GM12873 (cell line): ENCODE measurements around the gene ETV3L.

Source experiments
- CTCF ChIP-seq: IDR thresholded peaks from 2 replicates; pipeline ENCODE4 v1.5.1; 2012; ENCODE audit warnings: low read depth, mild to moderate bottlenecking, moderate library complexity, low read length, control low read depth; ENCODE audit not compliant: insufficient read depth; ENCODE audit errors: missing control alignments

ETV3L gene

DNA sequence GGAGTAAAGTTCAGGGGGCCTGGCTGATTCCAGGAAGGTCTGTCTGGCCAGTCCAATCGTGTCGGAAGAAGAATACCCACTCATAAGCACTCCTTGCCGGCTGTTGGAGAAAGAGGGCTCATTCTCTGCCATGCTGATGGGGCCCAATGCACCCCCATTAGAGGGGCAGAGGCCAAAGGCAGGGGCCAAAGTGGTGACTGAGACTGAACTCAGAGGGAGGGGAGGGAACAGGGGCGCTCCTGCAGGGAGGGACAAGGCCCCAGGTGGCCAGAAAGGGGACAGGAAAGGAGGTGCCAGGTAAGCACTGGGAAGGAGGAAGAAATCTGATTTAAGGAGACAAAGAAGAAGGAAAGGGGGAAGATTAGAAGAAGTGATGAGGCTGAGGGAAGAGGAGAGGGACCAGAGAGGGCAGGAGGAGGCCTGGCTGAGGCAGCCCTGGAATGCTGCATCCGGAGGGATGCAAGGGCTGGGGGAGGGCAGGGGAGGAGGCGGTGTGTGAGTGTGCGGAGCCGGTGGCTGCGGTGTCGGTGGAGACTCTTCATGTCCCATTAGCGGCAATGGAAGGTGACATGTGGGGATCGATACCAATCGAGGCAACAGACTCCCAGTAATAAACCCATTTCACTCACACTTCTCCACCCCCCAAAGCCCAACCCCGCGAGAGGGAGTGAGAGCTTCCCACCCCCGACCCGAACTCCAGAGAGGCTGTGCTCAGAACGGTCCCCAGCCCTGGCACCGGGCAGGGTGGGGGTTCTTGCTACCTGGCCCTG lies 12.0 kb upstream of the ETV3L start:
- TF ChIP-seq CTCF = no peak

DNA sequence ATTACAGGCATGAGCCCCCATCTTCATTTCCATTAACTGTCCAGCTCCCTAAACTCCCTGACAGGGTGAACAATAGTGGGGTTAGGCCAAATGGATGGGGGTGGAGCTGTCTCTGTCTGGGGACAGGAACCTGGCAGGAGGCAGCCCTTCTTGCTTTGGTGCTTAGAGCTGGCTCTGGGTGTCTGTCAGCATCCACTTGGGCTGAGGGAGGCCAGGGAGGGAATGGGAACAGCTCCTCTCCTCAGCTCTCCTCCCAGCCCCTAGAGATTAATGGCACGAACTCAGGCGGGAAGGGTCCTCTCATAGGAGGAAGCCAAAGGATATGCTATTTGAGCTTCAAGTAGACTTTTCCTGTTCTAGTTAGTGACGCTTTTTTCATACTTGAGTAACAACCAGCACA lies 11.1 kb upstream of the ETV3L start:
- no peak for TF ChIP-seq CTCF

GRCh38 chr1:157110003-157110402 lies 10.4 kb upstream of the ETV3L start:
- TF ChIP-seq CTCF = no peak

DNA sequence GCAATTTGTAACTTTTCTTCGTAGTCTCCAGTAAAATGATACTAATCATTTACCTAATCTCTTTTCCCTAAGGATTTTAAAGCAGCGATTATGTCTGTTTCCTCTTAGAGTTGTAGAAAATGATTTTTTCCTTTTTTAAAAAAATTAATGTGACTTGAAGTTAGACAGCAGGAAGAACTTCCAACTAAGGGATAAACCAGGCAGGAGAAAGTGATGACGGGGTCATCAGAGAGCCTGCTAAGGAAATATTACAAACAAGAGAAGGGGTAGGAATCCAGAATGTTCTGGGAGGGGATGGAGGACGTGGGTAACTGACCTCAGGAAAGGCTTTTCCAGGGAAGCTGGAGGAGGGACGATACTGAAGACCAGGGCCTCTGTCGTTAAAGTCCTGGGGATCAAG lies 8.8 kb upstream of the ETV3L start:
- no peak for TF ChIP-seq CTCF

- TF ChIP-seq CTCF = no peak
Observed at GRCh38 chr1:157107702-157108101, 8.1 kb upstream of the ETV3L start.

- no peak for TF ChIP-seq CTCF
Observed at GRCh38 chr1:157106813-157107189, 7.2 kb upstream of the ETV3L start.

- TF ChIP-seq CTCF = no peak
Observed at GRCh38 chr1:157105988-157106812, 6.6 kb upstream of the ETV3L start.
